Measurements from ENCODE around the gene MPST. TPM values are rescaled to one million over a fixed set of nuclear protein-coding genes. Genes with fewer than 3 reads are reported as not detected.

MPST gene
- total RNA-seq, 4 donors from 2014 or later: 37.1 to 152 (median 84.1) TPM

DNA sequence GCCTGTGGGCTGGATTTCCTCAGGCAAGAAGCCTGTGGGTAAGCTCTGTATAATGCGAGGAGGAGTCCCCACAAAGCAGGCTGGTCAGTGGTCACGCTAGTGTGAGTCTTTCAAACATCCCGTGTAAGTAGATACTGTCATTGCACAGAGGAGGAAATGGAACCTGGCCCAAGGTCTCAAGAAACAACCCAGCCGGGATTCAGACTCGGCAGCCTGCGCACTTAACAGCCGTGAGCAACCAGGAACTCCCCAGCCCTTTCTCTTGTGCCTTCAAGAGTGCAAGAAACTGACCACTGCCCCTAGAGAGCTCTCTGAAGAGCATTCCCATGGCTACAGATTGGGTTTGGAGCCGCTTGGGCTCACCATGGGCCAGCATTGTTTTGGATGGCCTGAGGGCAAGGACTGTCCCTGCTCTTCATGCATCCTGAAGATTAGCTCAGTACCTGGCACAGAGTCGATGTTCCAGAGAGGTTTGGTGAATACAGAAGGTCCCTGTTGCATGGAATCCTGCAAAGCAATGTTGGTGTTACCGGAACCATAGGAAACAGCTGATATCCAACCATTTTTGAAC lies 6.0 kb downstream of the MPST start:
- no peaks in the 10 kb centered on the region for H3K9me3 ChIP-seq
- peaks cover 0 to 6% of the 10 kb centered on the region in 2 donors for H3K4me1 ChIP-seq
- TF ChIP-seq, protein P1, sequence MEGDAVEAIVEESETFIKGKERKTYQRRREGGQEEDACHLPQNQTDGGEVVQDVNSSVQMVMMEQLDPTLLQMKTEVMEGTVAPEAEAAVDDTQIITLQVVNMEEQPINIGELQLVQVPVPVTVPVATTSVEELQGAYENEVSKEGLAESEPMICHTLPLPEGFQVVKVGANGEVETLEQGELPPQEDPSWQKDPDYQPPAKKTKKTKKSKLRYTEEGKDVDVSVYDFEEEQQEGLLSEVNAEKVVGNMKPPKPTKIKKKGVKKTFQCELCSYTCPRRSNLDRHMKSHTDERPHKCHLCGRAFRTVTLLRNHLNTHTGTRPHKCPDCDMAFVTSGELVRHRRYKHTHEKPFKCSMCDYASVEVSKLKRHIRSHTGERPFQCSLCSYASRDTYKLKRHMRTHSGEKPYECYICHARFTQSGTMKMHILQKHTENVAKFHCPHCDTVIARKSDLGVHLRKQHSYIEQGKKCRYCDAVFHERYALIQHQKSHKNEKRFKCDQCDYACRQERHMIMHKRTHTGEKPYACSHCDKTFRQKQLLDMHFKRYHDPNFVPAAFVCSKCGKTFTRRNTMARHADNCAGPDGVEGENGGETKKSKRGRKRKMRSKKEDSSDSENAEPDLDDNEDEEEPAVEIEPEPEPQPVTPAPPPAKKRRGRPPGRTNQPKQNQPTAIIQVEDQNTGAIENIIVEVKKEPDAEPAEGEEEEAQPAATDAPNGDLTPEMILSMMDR (IDR thresholded peaks at IDR 0.05): no peak
- no peak for TF ChIP-seq POLR2A (IDR thresholded peaks at IDR 0.05)
- no peaks in the 10 kb centered on the region for H3K27me3 ChIP-seq
- no peak for DNase-seq
- no peaks in the 10 kb centered on the region for H3K36me3 ChIP-seq
- H3K27ac ChIP-seq: no peak overlapping the region
- no peak overlapping the region for H3K4me3 ChIP-seq
- intact Hi-C loops (cut with DNase I; ENCODE audit: low total_unique reads): no loop called here

DNA sequence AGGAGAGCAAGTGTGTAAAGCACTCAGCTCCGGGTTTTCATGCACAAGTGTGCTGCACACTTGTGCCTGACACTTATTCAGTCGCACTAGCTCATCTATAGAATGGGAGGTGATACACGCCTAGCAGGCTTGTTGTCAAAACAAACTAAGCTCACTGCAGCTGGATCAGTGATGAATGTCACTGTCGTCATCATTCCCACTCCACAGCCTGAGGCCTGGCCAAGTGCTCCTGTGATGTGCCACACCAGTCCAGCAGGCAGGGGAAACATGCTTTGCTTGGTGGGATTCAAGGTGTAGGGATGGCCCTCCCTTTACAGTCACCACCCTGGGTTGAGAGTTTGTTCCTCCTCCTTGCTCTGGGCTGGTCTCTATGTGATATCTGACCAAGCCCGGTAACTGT lies 6.8 kb downstream of the MPST start:
- no peak overlapping the region for H3K27ac ChIP-seq

DNA sequence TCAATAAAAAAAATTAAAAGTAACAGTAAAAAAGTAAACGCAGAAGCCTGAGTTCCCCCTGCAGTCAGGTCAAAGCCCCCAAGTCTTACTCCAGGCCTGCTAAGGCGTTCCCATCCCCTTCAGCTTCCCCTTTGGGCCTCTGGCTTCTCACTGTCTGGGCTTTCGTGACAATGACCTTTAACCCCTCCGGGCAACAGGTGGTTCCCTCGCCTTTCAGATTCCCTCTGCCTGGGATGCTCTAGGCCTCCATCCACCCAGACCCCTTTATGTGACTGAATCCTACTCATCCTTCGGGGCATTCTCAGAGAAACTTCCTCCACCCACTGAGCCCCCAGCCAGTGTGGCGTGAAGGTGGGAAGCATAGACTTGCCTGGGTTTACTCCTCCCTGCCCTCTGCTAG lies 8.0 kb downstream of the MPST start:
- intact Hi-C loops (cut with DNase I; ENCODE audit: low total_unique reads): no loop called here
- DNase-seq: no peak
- no peaks in the 10 kb centered on the region for H3K36me3 ChIP-seq

More for the DNA sequence above, 6.8 kb downstream of the MPST start:
- H3K4me1 ChIP-seq: peaks cover 0 to under 1% of the 10 kb centered on the region in 2 donors
- intact Hi-C loops (cut with DNase I; ENCODE audit: low total_unique reads): no loop called here
- no peak for TF ChIP-seq POLR2A (IDR thresholded peaks at IDR 0.05)
- TF ChIP-seq, protein P1 (IDR thresholded peaks at IDR 0.05): no peak
- no peak overlapping the region for H3K4me3 ChIP-seq
- no peaks in the 10 kb centered on the region for H3K9me3 ChIP-seq
- no peak for DNase-seq
- H3K27me3 ChIP-seq: no peaks in the 10 kb centered on the region
- no peaks in the 10 kb centered on the region for H3K36me3 ChIP-seq

DNA sequence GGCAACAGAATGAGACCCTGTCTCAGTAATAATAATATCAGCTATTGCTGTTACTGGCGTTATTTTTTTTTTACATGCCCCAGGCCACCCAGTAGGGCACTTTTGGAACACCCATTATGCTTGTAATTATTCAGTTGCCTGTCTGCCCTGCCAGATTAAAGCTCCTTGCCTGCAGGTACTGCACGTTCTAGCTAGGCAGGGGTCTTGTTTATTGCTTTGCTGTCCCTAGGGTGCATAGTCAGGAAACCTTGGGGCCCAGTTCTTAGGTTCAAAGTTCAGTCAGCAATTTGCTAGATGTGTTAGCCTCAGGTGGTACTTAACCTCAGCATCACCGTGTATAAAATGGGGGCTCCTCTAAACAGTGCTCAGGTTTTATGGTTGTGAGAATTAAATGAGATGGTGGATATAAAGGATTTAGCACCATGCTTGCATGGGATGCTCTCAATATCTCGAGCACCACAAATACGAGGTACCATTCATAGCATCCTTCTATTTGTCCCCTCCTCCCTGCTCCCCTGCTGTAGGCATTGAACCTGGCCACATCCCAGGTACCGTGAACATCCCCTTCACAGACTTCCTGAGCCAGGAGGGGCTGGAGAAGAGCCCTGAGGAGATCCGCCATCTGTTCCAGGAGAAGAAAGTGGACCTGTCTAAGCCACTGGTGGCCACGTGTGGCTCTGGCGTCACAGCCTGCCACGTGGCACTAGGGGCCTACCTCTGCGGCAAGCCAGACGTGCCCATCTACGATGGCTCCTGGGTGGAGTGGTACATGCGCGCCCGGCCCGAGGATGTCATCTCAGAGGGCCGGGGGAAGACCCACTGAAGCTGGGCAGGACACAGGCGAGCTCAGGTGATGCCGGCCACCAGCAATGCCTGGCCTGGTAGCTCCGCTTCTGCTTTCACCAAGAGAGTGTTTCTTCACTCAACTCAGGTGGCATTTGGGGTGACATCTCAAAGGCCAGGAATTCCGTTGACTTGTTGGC lies 9.4 kb downstream of the MPST start:
- no peaks in the 10 kb centered on the region for H3K9me3 ChIP-seq
- H3K27me3 ChIP-seq: no peaks in the 10 kb centered on the region
- no peaks in the 10 kb centered on the region for H3K36me3 ChIP-seq
- no peak overlapping the region for H3K27ac ChIP-seq
- H3K4me1 ChIP-seq: no peaks in the 10 kb centered on the region
- intact Hi-C loops (cut with DNase I; ENCODE audit: low total_unique reads): no loop called here
- no peak for DNase-seq
- H3K4me3 ChIP-seq: no peak overlapping the region
- no peak for TF ChIP-seq POLR2A (IDR thresholded peaks at IDR 0.05)
- TF ChIP-seq, protein P1 (IDR thresholded peaks at IDR 0.05): no peak

More for the DNA sequence above, 8.0 kb downstream of the MPST start:
- Histone ChIP-seq H3K27ac (no peak overlapping the region), H3K9me3 (no peaks in the 10 kb centered on the region), H3K4me3 (no peak overlapping the region), H3K4me1 (no peaks in the 10 kb centered on the region), H3K27me3 (no peaks in the 10 kb centered on the region)
- no peak for TF ChIP-seq POLR2A (IDR thresholded peaks at IDR 0.05)
- TF ChIP-seq, protein P1 (IDR thresholded peaks at IDR 0.05): no peak
